Measurements from ENCODE around the gene ATG4B.

The ATG4B gene

GRCh38 chr2:241673189-241673663 lies 35.7 kb downstream of the ATG4B start:
- POLR2A ChIA-PET, result no interaction called here
- TF ChIP-seq CTCF (IDR thresholded peaks at IDR 0.05; ENCODE audit: insufficient read depth, low read length, missing control alignments), result no peak
- CTCF ChIA-PET, result interaction anchor here (1.4 to 2.9 kb wide), 2 partner anchors 8 to 14 kb away, joined by 4 to 11 read pairs; no protein-coding TSS in a partner anchor

GRCh38 chr2:241673797-241674725 lies 36.6 kb downstream of the ATG4B start:
- no peak for TF ChIP-seq CTCF (IDR thresholded peaks at IDR 0.05; ENCODE audit: insufficient read depth, low read length, missing control alignments)
- DNase-seq (ENCODE audit: low read depth, low spot score), result no peak
- CTCF ChIA-PET, result interaction anchor here (1.4 to 2.9 kb wide), 2 partner anchors 9 to 15 kb away, joined by 4 to 11 read pairs; no protein-coding TSS in a partner anchor
- H3K4me3 ChIP-seq (ENCODE audit: low read depth, low read length), result no peak overlapping the region
- POLR2A ChIA-PET, result no interaction called here

More at GRCh38 chr2:241673189-241673663, 35.7 kb downstream of the ATG4B start:
- no peak for DNase-seq (ENCODE audit: low read depth, low spot score)
- H3K4me3 ChIP-seq (ENCODE audit: low read depth, low read length), result no peak overlapping the region

- H3K4me3 ChIP-seq (ENCODE audit: low read depth, low read length), result no peak overlapping the region
- no peak for TF ChIP-seq CTCF (IDR thresholded peaks at IDR 0.05; ENCODE audit: insufficient read depth, low read length, missing control alignments)
- no peak for DNase-seq (ENCODE audit: low read depth, low spot score)
- ChIA-PET CTCF (interaction anchor here (0.5 to 1.6 kb wide), 3 partner anchors 9 to 17 kb away, joined by 3 to 6 read pairs (median 6); no protein-coding TSS in a partner anchor), POLR2A (no interaction called here)
Measured at GRCh38 chr2:241675885-241676284, 38.4 kb downstream of the ATG4B start.

- TF ChIP-seq CTCF (IDR thresholded peaks at IDR 0.05; ENCODE audit: insufficient read depth, low read length, missing control alignments), result no peak
- DNase-seq (ENCODE audit: low read depth, low spot score), result no peak
- ChIA-PET POLR2A (interaction anchor here (0.6 kb wide), 1 partner anchor 26 kb away, joined by 3 read pairs; no protein-coding TSS in a partner anchor), CTCF (interaction anchor here (1.1 kb wide), 1 partner anchor 17 kb away, joined by 3 read pairs; no protein-coding TSS in a partner anchor)
- H3K4me3 ChIP-seq (ENCODE audit: low read depth, low read length), result no peak overlapping the region
Measured at GRCh38 chr2:241676665-241677064, 39.2 kb downstream of the ATG4B start.

- no peak overlapping the region for H3K4me3 ChIP-seq (ENCODE audit: low read depth, low read length)
- DNase-seq (ENCODE audit: low read depth, low spot score), result no peak
- ChIA-PET POLR2A (interaction anchor here (0.6 kb wide), 1 partner anchor 26 kb away, joined by 3 read pairs; no protein-coding TSS in a partner anchor), CTCF (interaction anchor here (1.1 kb wide), 1 partner anchor 18 kb away, joined by 3 read pairs; no protein-coding TSS in a partner anchor)
- TF ChIP-seq CTCF (IDR thresholded peaks at IDR 0.05; ENCODE audit: insufficient read depth, low read length, missing control alignments), result no peak
Measured at GRCh38 chr2:241677392-241677791, 39.9 kb downstream of the ATG4B start.

GRCh38 chr2:241678307-241678706 lies 40.8 kb downstream of the ATG4B start:
- no peak for DNase-seq (ENCODE audit: low read depth, low spot score)
- CTCF ChIA-PET, result interaction anchor here (0.9 to 1.9 kb wide), 3 partner anchors 13 to 200 kb away, joined by 3 to 9 read pairs (median 4); no protein-coding TSS in a partner anchor
- TF ChIP-seq CTCF (IDR thresholded peaks at IDR 0.05; ENCODE audit: insufficient read depth, low read length, missing control alignments), result no peak
- H3K4me3 ChIP-seq (ENCODE audit: low read depth, low read length), result no peak overlapping the region
- POLR2A ChIA-PET, result no interaction called here
